Activated T-helper 17 cell treated with anti-CD3 and anti-CD28 coated beads, Interleukin-2, amount 50 U/mL, for 72 hours (primary cell): ENCODE data around the gene CTNNA3. TPM values are rescaled to one million over a fixed set of nuclear protein-coding genes. Genes with fewer than 3 reads are reported as not detected.

Source experiments
- ATAC-seq: fragments of 150-1000 bp; cut with Tn5 transposase; replicated peaks from 2 replicates; pipeline ENCODE4 v1.10.0; 2021; ENCODE audit warnings: mild to moderate bottlenecking, moderate library complexity
- H3K27ac Mint-ChIP-seq: one replicate; pipeline ENCODE4 v1.8.0; 2022; ENCODE audit warnings: mixed read lengths
- H3K27me3 Mint-ChIP-seq: one replicate; pipeline ENCODE4 v1.8.0; 2022; ENCODE audit warnings: mixed read lengths
- H3K36me3 Mint-ChIP-seq: one replicate; pipeline ENCODE4 v1.8.0; 2022; ENCODE audit warnings: low read depth, mild to moderate bottlenecking, mixed read lengths
- H3K4me1 Mint-ChIP-seq: one replicate; pipeline ENCODE4 v1.8.0; 2022; ENCODE audit warnings: mixed read lengths
- H3K4me3 Mint-ChIP-seq: one replicate; pipeline ENCODE4 v1.8.0; 2022; ENCODE audit warnings: mild to moderate bottlenecking, mixed read lengths
- H3K9me3 Mint-ChIP-seq: one replicate; pipeline ENCODE4 v1.8.0; 2022; ENCODE audit warnings: mixed read lengths
- total RNA-seq, 2 donors: library from RNA; stranded (reverse); gene quantifications; one replicate each; pipeline ENCODE4 v1.2.3, GENCODE V29; 2022

Gene CTNNA3
- total RNA-seq, 2 donors from 2014 or later, result 5.7 TPM; not detected in 1

- Mint-ChIP-seq H3K36me3 (no peaks in the 10 kb centered on the region), H3K9me3 (no peaks in the 10 kb centered on the region), H3K4me3 (no peak overlapping the region), H3K27me3 (no peaks in the 10 kb centered on the region), H3K4me1 (no peaks in the 10 kb centered on the region), H3K27ac (no peak overlapping the region)
- no peak for ATAC-seq
Measured at GRCh38 chr10:67648613-67649229, 47.3 kb downstream of the CTNNA3 start.

- Mint-ChIP-seq H3K4me1 (no peaks in the 10 kb centered on the region), H3K27me3 (no peaks in the 10 kb centered on the region), H3K36me3 (no peaks in the 10 kb centered on the region), H3K27ac (no peak overlapping the region), H3K9me3 (peaks cover 9% of the 10 kb centered on the region), H3K4me3 (no peak overlapping the region)
- ATAC-seq, result no peak
Measured at GRCh38 chr10:67630904-67631303, 65.1 kb downstream of the CTNNA3 start.

DNA sequence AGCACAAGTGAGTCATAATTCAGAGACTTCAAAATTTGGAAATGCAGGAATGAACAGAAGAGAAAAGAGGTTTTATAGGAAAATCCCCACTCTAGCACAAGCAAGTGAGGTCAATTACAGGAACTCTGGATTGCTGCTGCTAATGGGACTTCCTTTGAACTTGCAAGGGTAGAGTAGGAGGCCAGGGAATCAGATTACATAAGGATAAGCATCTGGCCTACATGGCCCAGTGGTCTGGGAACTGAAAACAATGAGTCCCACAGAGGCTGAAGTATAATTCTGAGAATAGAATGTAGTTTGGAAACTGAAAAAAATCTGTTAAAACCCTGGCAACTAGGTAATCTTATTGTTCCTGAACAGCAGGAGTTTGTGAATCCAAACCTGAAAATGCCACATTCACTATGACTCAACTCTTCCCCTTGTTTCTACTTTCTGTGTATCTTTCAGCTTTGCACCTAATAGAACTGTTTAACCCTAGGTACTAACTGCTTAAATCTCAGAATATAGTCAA is 66.5 kb downstream of the CTNNA3 start:
- peak; percentile 61 for ATAC-seq
- no peak overlapping the region for H3K4me3 Mint-ChIP-seq
- no peaks in the 10 kb centered on the region for H3K4me1 Mint-ChIP-seq
- H3K27me3 Mint-ChIP-seq, result no peaks in the 10 kb centered on the region
- H3K9me3 Mint-ChIP-seq, result peaks cover 8% of the 10 kb centered on the region
- H3K27ac Mint-ChIP-seq, result no peak overlapping the region
- H3K36me3 Mint-ChIP-seq, result no peaks in the 10 kb centered on the region

GRCh38 chr10:67622984-67623383 is 73.0 kb downstream of the CTNNA3 start:
- Mint-ChIP-seq H3K27me3 (no peaks in the 10 kb centered on the region), H3K4me3 (no peak overlapping the region), H3K27ac (no peak overlapping the region), H3K4me1 (no peaks in the 10 kb centered on the region), H3K36me3 (no peaks in the 10 kb centered on the region), H3K9me3 (no peaks in the 10 kb centered on the region)
- ATAC-seq, result no peak

- Mint-ChIP-seq H3K4me3 (no peak overlapping the region), H3K9me3 (no peaks in the 10 kb centered on the region), H3K36me3 (no peaks in the 10 kb centered on the region), H3K4me1 (no peaks in the 10 kb centered on the region), H3K27ac (no peak overlapping the region), H3K27me3 (no peaks in the 10 kb centered on the region)
- no peak for ATAC-seq
Measured at GRCh38 chr10:67622511-67622910, 73.5 kb downstream of the CTNNA3 start.

GRCh38 chr10:67621834-67622233 is 74.2 kb downstream of the CTNNA3 start:
- Mint-ChIP-seq H3K9me3 (no peaks in the 10 kb centered on the region), H3K27ac (no peak overlapping the region), H3K36me3 (no peaks in the 10 kb centered on the region), H3K4me3 (no peak overlapping the region), H3K27me3 (no peaks in the 10 kb centered on the region), H3K4me1 (no peaks in the 10 kb centered on the region)
- ATAC-seq, result no peak

GRCh38 chr10:67618116-67618515 is 77.9 kb downstream of the CTNNA3 start:
- Mint-ChIP-seq H3K4me3 (no peak overlapping the region), H3K4me1 (no peaks in the 10 kb centered on the region), H3K36me3 (no peaks in the 10 kb centered on the region), H3K27ac (no peak overlapping the region), H3K9me3 (no peaks in the 10 kb centered on the region), H3K27me3 (peaks cover 5% of the 10 kb centered on the region)
- ATAC-seq, result no peak

DNA sequence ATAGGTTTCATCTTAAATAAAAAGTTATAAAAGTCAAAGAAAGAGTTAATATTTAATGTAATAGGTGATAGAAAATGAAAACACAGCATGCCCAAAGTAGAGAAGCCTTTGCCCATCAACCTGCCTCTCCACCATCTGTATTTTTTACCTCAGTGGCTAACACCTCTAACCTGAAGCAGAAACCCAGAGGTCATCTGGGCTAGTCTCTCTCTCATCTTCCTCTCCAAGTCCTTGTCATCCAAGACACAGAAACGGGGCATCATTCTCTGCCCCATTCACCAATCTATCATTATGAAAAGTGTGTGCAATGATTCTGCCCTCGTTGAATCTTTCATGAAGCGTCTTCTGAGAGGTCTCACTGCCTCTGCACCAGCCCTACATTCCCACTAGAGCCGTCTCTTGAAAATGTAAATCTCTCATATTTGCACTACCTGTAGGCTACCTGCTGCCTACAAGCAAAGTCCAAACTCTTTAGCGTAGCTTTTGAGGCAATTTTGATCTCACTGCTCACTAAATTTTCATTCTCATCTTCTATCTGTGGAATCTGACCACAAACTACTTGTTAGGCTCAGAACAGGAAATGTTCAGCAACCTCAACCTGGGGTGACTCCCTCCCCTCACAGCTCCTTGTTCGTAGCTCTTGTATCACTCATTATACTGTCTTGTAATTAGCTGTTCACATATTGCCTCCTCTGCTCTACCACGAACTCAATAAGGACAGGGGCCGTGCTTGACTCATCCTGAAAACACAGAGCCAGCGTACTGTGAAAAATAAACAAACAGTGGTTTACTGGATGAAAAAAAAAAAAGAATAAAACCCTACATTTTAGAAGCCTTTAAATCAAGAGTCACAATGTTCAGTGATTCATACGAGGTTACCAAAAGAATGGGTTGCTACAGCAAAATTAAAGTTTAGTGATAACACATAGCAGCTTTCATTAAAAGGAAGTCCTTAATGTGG is 83.1 kb downstream of the CTNNA3 start:
- peak overlapping the region; percentile 80 for H3K27ac Mint-ChIP-seq
- H3K27me3 Mint-ChIP-seq, result peaks cover 5% of the 10 kb centered on the region
- peak overlapping the region; percentile 62 for H3K4me3 Mint-ChIP-seq
- peak; percentile 99 for ATAC-seq
- peaks cover 14% of the 10 kb centered on the region for H3K4me1 Mint-ChIP-seq
- no peaks in the 10 kb centered on the region for H3K36me3 Mint-ChIP-seq
- H3K9me3 Mint-ChIP-seq, result no peaks in the 10 kb centered on the region

- no peak for ATAC-seq
- H3K4me1 Mint-ChIP-seq, result peaks cover 20% of the 10 kb centered on the region
- H3K27ac Mint-ChIP-seq, result peak overlapping the region; percentile 80
- H3K36me3 Mint-ChIP-seq, result no peaks in the 10 kb centered on the region
- peaks cover 5% of the 10 kb centered on the region for H3K27me3 Mint-ChIP-seq
- H3K9me3 Mint-ChIP-seq, result no peaks in the 10 kb centered on the region
- peak overlapping the region; percentile 62 for H3K4me3 Mint-ChIP-seq
Measured at GRCh38 chr10:67612176-67612575, 83.8 kb downstream of the CTNNA3 start.

- Mint-ChIP-seq H3K27ac (no peak overlapping the region), H3K9me3 (no peaks in the 10 kb centered on the region), H3K27me3 (no peaks in the 10 kb centered on the region), H3K4me1 (peaks cover 20% of the 10 kb centered on the region), H3K36me3 (no peaks in the 10 kb centered on the region), H3K4me3 (no peak overlapping the region)
- no peak for ATAC-seq
Measured at GRCh38 chr10:67609996-67610793, 85.8 kb downstream of the CTNNA3 start.

GRCh38 chr10:67608001-67608400 is 88.0 kb downstream of the CTNNA3 start:
- Mint-ChIP-seq H3K27me3 (no peaks in the 10 kb centered on the region), H3K27ac (peak overlapping the region; percentile 16), H3K36me3 (no peaks in the 10 kb centered on the region), H3K4me3 (peak overlapping the region; percentile 14), H3K4me1 (peaks cover 20% of the 10 kb centered on the region), H3K9me3 (no peaks in the 10 kb centered on the region)
- no peak for ATAC-seq

- ATAC-seq, result peak; percentile 88
- Mint-ChIP-seq H3K4me1 (peaks cover 14% of the 10 kb centered on the region), H3K9me3 (no peaks in the 10 kb centered on the region), H3K4me3 (peak overlapping the region; percentile 14), H3K36me3 (no peaks in the 10 kb centered on the region), H3K27me3 (no peaks in the 10 kb centered on the region), H3K27ac (peak overlapping the region; percentile 16)
Measured at GRCh38 chr10:67607472-67607871, 88.5 kb downstream of the CTNNA3 start.

- H3K36me3 Mint-ChIP-seq, result no peaks in the 10 kb centered on the region
- peaks cover 7% of the 10 kb centered on the region for H3K4me1 Mint-ChIP-seq
- H3K27ac Mint-ChIP-seq, result no peak overlapping the region
- no peaks in the 10 kb centered on the region for H3K27me3 Mint-ChIP-seq
- no peak for ATAC-seq
- no peak overlapping the region for H3K4me3 Mint-ChIP-seq
- H3K9me3 Mint-ChIP-seq, result no peaks in the 10 kb centered on the region
Measured at GRCh38 chr10:67606572-67606971, 89.4 kb downstream of the CTNNA3 start.

- no peaks in the 10 kb centered on the region for H3K36me3 Mint-ChIP-seq
- no peak overlapping the region for H3K27ac Mint-ChIP-seq
- H3K9me3 Mint-ChIP-seq, result no peaks in the 10 kb centered on the region
- no peak for ATAC-seq
- H3K4me3 Mint-ChIP-seq, result no peak overlapping the region
- peaks cover 7% of the 10 kb centered on the region for H3K4me1 Mint-ChIP-seq
- H3K27me3 Mint-ChIP-seq, result peaks cover 5% of the 10 kb centered on the region
Measured at GRCh38 chr10:67603701-67604100, 92.3 kb downstream of the CTNNA3 start.
